ENCODE data around the gene ANKRD53.

The ANKRD53 gene

GRCh38 chr2:70967189-70967588, 11.2 kb upstream of the ANKRD53 start:
- no peak for DNase-seq

DNA sequence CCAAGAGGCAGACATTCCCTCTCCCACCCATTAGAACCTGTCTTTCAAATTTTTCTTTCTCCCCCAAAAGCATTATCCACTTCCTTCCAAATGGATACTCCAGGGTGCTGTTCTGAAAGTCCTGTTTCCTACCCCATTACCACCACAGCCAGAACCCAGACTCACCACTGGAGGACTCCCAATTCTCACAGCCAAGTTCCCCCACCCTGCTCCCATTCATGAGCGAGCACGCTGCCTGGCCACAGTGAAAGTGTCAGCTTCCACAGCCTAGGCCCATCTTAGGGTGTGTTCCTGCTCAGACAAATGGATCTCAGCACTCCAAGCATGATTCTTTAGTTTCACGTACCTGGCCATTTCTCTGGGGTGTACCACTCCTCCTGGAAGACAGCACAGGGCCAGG, 3.8 kb upstream of the ANKRD53 start:
- no peak for DNase-seq

- DNase-seq: no peak
Measured at GRCh38 chr2:70975237-70975636, 3.2 kb upstream of the ANKRD53 start.

DNA sequence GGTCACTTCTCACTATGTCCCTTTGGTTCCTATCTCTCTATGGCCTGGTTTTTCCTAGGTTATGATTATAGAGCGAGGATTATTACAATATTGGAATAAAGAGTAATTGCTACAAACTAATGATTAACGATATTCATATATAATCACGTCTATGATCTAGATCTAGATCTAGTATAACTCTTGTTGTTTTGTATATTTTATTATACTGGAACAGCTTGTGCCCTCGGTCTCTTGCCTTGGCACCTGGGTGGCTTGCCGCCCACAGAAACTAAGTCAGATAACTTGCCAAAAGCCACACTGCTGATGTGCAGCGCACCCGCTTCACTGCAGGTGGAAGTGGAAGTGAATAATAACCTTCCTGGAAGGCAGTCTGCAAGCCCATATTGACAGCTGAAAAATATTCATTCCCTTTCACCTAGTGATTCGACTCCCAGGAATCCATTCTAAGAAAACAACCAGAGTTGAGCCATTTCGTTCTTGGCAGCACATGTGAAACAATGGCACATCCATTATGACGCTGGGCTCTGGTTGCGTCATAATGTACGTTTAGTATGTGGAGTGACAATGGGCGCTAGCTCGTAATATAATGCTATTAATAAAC, 725 bp upstream of the ANKRD53 start:
- DNase-seq: peak; percentile 39

DNA sequence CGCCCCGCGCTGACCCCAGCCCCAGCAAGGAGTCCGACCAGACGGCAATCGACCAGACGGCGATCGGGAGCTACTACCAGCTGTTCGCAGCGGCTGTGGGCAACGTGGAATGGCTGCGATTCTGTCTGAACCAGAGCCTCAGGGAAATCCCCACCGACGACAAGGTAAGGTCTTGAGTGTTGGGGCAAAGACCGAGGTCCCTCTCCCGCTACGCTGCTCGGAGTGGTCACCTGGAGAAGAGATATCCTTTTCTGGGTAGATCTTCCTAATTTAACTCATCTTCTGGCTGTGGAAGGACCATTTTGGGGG, 704 bp downstream of the ANKRD53 start:
- DNase-seq: no peak

DNA sequence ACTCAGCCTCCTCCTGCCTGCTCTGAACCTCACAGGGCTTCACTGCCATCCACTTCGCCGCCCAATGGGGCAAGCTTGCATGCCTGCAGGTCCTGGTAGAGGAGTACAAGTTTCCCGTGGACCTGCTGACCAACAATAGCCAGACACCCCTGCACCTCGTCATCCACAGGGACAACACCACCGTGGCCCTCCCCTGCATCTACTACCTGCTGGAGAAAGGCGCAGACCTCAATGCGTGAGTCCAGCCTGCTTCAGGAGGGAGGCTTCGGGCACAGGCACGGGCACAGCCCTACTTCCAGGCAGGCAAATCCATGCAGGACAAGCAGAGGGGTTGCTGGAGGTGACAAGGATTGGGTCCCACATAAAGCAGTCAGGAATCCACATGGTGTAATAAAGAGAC, 1.2 kb downstream of the ANKRD53 start:
- peak; percentile 11 for DNase-seq

DNA sequence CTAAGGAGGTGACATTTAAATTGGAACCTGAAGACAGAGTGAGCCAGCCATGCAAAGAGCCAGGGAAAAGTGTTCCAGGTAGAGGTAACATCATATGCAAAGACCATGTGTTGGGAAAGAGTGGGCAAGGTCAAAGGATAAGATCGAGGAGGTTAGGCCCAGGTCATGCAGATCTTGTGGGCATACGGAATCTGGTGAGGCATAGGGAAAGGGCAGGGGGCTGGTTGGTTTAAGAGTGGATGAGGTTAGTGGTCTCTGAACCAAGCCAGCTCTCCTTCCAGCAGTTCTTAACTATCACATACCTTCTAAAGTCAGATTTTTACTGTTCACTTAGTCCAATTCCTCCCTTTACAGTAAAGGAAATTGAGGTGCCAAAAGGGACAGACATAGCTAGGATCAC, 3.0 kb downstream of the ANKRD53 start:
- DNase-seq: peak; percentile 1

DNA sequence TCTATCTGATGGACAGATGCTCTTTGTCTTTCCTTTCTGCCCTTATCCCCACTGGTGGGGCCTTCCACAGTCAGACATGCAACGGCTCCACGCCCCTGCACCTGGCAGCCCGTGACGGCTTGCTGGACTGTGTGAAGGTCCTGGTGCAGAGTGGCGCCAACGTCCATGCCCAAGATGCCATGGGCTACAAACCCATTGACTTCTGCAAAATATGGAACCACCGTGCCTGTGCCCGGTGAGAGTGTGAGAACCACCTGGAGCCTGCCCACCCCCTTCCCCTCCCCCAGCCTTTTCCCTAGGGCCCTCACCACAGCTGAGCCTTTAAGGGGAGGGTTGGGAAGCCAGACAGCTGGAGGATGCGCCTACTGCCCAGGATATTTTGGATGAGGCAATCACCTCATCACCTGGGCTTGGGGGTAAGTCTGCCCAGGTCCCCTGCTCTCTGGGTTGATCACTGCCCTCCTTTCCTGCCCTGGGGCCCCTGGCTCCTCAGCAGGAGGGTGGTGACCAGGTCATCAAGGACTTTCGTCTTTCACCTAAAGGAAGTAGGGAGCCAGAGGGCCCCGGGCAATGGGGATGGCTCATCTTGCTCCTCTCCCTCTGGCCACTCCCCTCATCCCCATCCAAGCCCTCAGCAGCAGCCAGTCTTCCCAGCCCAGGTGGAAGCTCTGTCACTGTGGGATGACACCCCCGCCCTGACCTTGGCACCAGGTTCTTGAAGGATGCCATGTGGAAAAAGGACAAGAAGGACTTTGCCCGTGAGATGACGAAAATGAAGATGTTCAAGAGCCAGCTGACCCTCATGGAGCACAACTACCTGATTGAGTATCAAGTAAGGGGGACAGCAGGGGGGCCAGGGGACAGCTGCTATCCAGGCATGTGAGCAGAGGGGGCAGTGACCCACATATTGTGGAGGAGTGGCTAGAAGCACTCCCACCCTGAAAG, 3.7 kb downstream of the ANKRD53 start:
- peak; percentile 11 for DNase-seq

DNA sequence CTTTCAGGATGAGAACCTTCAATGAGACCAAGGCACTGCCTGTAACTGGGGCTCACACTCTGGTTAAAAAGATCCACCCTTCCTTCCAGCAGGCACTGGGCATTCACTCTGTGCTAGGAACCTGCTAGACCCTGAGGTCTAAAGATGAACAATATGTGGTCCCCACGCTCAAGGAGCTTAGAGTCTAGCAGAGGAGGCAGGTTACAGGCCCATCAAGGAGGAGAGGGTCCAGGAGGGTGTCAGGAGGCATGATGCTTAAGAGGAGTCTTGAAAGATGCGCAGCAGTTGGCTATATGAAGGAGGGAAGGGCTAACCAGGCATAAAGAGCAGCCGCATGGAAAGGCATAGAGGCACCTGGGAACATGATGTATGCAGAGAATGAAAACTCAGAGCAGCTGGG, 4.5 kb downstream of the ANKRD53 start:
- peak; percentile 2 for DNase-seq

DNA sequence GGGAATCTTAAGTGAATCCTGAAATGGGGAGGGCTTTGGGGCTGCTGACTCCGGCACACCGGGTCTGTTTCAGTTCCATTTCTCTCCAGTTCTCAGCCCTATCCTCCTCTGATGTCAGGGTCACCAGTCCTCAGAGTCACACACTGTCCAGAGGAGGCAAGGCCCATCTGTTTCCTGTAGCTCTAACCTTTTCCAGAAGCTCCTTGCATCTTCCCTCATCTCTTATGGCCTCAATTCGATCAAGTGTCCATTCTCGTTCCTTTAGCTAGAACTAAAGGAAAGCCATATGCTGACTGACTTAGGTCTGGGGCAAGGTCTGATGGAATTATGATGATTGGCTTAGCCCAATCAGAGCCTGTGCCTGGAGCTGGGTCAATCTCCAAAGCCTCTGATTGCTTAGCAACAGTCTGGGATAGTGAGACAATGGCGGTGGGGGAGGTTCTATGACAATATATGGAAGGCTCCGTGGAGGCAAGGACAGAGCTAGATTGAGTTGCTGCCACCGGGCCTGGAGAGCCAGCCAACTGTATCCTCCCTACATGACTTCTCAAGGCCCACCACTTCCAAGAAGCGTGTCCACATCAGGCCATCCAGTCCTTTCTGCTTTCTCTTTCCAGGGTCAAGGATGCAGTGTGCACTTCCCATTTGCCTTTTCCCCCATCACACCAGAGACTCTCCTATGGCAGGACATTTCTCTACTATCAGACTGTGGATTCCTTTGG, 5.2 kb downstream of the ANKRD53 start:
- DNase-seq: peak; percentile 8

GRCh38 chr2:70984228-70984575, 5.8 kb downstream of the ANKRD53 start:
- no peak for DNase-seq

DNA sequence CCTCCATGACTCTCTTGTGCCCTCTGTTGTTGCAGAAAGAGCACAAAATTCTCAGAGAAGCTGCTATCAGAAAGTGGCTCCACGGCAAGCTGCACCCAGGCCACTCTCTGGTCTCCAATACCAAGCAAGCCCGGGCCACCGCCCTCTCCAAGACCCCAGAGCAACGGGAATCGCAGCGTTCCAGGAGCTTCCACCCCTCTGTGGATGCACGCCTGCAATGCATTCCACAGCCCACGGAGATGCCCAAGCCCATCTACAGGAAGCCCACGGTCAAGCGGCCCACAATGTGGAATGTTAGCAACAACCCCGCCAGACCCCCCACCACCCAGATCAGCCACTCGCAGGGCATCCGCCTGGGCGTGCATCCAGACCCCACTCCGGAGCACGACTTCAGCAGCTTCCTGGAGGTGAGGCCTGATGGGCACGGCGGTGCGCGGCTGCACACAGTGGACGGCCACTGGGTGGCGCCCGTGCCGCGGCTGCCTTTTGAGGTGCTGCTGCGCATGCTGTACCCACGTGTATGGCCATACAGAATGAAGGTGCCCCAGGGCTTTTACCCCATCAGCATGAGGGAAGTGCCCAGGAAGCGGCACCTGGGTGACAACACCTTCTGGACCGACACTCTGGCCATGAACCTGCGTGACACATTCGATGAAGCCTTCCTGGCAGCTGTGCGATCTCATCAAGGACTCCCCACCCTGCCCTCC, 6.3 kb downstream of the ANKRD53 start:
- DNase-seq: peak; percentile 86

DNA sequence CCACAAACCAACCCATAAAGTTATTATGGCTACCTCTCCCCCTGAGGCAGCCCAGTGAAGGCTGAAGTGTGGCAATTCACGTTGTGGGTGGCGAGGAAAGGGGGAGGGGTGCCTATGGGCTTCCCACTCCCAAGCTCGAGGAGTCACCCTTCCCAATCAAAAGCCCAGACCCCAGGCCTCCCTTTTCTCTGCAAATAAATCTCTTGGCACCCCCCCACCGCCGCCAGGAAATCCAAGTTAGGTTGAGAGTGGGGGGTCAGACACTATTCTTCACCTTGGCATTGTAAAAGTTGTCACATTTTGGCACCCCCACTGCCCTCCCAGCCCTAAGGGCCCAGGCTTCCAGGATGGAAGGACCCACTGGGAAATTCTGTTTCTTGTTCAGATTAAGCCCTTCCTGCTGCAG, 6.9 kb downstream of the ANKRD53 start:
- DNase-seq: no peak

DNA sequence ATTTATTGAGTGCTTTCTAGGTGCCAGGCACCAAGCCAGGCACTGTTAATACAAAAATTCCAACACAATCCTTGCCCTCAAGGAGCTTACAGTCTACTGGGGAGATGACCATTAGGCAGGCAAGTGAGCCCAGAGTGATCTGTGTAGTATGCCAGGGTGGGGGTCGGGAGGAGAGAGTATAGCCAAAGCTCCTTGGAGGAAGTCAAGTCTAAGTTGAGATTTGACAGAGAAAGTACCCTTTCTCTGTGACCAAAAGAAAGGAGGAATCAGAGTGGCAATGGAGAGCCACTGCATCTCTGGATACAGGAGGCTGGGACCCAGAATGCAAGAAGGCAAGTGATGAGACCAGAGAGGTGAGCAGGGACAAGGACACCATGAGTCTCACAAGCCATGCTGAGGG, 7.5 kb downstream of the ANKRD53 start:
- no peak for DNase-seq

- peak; percentile 10 for DNase-seq
Measured at GRCh38 chr2:70986499-70987189, 8.2 kb downstream of the ANKRD53 start.

DNA sequence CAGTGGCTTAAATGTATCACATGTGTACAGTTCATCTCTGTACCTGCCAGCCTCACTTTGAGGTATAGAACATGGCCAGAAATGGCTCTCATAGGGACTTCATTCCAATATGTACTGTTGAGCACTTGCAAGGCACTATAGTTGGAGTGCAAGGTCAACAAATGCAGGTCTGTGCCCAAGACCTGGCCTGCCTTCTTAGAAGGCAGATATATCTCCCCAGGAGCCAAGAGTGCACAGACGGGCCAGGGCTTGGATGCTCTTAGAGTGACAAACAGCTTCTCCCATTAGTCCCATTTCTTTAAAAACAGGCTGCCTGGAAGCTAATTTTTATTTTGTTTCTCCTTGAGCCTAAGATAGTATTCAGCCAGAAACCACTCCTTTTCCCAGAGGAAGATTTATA, 9.0 kb downstream of the ANKRD53 start:
- no peak for DNase-seq

DNA sequence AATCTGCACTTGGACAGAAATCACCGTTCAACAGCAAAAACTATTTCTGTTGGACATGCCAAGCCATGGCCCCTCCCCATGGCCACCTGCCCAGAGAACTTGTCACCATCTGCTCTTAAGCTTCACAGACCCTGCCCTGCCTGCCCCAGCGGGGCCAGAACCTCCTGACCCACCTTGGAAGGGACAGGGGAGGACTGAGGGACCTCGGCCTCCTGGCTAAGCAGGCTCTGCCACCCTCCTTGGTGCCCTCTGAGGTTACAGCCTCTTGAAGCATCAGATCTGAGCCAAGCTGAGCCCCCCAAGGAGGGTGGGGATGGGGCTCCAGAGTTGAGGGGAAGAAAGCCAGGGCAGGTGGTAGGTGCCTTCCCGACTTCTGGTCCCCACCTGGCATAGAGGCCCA, 9.7 kb downstream of the ANKRD53 start:
- DNase-seq: no peak

DNA sequence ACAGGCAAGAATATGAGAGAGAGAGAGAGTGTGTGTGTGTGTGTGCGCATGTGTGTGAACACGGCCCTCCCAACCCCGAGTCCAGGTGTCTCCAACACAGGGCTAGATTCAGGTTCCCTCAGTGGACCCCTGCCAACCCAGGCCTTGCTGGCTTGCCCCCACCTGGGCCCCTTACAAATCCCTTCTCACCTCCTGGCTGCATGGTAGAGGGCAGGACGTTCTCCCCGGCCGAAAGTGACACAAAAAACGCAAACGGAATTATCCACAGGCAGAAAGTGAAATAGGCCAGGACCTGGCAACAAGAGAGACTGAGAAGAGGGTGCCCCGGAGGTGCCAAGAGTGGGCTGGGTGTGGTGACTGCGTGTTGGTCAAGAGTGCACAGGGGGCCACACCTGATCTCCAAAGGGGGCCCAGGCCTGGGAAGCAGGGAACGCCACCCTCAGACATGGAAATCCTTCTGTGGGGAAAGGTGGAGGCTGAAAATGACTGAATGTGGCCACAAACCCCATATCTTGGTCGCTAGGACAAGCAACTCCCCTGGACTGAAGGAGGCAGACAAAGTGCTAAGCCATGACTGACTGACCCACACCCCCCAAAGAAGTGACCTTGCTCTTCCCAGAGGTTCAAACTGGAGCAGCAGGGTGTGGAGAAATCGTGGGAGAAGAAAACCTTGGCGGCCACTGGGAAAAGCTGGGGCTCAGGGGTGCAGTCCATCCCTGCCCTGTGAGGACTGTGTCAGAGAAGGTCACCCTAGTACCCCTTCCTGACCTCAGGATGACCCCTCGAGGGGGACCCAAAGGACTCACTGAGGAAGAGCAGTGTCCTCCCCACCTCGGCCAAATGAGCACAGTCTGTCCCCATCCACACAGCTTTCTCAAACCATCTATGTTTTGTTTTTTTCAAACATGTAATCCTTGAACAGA, 10.6 kb downstream of the ANKRD53 start:
- no peak for DNase-seq

DNA sequence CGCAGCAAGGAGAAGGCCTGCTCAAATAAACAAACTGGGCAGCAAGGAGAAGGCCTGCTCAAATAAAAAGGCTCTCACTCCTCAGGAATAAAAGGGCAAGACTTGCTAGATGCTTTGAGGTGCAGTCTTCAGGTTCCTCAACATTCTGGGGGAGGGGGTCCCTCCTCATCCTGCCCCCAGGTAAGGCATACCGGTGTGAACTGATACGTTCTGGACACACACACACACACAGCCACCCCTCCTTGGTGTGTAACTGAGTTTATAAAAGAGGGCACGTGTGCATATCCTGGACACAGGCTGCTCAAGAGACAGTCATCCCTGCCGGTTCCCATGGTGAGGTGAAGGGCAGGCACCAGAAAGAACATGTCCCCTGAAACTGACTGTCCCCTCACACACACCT, 11.8 kb downstream of the ANKRD53 start:
- no peak for DNase-seq

DNA sequence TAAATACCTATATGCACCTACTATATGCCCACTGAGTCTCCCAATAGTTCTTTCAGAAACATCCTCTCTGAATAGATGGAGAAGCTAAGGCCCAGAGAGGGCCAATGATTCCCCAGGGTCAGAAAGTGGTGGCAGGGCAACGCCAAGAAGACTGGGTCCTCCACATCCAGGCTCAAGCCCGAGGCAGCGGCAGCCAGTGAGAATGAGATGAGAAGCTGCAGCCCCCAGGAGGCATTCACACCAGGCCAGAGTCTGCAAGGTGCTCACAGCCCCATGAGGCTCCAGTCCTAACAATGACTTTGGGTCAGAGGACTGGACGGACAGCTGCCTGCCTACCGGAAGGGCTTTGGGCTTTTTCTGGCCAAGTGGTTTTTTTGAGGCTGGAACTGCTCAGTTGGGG, 12.7 kb downstream of the ANKRD53 start:
- no peak for DNase-seq

DNA sequence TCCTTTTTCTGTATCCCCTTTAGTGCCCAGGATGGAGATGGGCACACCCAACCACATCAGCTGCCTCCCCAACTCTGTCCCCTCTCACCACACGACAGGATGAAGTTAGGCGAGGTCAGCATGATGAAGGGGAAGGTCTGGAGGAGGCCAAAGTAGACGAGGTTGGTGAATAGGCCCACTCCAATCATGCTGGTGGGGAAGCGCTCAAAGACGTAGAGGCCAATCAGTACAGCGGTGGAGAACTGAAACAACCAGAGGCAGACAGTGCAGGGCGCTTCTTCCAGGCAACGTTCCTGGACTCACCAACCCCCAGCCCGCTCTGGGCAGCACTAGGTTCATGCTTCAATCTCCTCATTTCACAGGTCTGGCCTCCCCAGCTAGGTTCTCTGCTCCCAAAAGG, 13.3 kb downstream of the ANKRD53 start:
- DNase-seq: no peak

All from activated T-cell treated with anti-CD3 and anti-CD28 coated beads, Interleukin-2, amount 50 U/mL, for 1 hour (primary cell).